Loucy (cell line): ENCODE measurements around the gene PGAP6.

Source experiments
- CTCF ChIP-seq: fragments of 200-600 bp; sonication (generic); conservative IDR thresholded peaks from 2 replicates; pipeline ENCODE4 v1.5.1; 2014; ENCODE audit warnings: mild to moderate bottlenecking, antibody characterized with exemption, low read length
- EZH2phosphoT487 ChIP-seq: fragments of 200-600 bp; IDR thresholded peaks from 2 replicates; pipeline ENCODE4 v1.6.1; 2018; ENCODE audit warnings: antibody characterized with exemption, mild to moderate bottlenecking, moderate library complexity, borderline replicate concordance

- TF ChIP-seq CTCF = no peak
- no peak for TF ChIP-seq EZH2phosphoT487
Measured at GRCh38 chr16:383326-384051, 1.7 kb upstream of the PGAP6 start.
